Measurements from ENCODE around the gene RAB7A. TPM values are rescaled to one million over a fixed set of nuclear protein-coding genes. Genes with fewer than 3 reads are reported as not detected.

The RAB7A gene
- total RNA-seq, 1 experiment from 2014 or later, result 258 TPM

DNA sequence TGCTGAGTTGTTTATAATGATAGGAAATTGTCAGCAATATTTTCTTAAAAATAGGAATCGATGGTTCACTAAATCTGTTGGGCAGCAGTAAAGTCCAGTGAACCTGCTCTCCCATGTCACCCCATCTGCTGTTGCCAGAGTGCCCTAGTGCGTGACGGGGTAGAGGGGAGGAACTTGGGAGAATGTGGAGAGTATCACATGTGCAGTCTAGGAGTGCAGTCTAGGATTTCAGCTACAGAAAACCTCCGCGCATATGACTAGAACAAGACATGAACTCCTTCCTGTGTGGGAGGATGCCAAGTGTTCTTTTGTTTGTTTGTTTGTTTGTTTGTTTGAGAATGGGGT, 78.8 kb downstream of the RAB7A start:
- H3K27me3 ChIP-seq (replicated peaks; ENCODE audit: insufficient read depth, low read depth, low read length, poor library complexity), result no peaks in the 10 kb centered on the region

DNA sequence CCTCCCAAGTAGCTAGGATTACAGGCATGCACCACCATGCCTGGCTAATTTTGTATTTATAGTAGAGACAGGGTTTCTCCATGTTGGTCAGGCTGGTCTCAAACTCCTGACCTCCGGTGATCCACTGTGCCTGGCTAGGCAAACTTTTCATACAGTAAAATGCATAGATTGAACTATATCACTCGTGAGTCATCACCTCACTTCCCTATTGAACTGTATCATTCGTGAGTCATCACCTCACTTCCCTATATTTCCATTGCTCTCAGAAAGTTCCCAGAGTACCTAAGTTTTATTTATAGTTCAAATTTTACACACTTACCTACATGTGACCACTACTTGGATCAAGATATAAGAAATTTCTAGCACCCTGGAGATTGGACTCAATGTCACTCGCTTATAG, 79.8 kb downstream of the RAB7A start:
- no TSS peak for BruUV-seq (replicated peaks)
- POLR2A ChIA-PET (ENCODE audit: low non-redundant PET), result interaction anchor here (0.6 kb wide), 1 partner anchor 639 kb away, joined by 3 read pairs; no protein-coding TSS in a partner anchor
- Histone ChIP-seq H3K9me3 (ENCODE audit: low read depth, low read length, poor library complexity, severe bottlenecking) (no peaks in the 10 kb centered on the region), H3K27ac (ENCODE audit: low read depth, low read length, poor library complexity, severe bottlenecking) (no peak overlapping the region), H3K27me3 (replicated peaks; ENCODE audit: insufficient read depth, low read depth, low read length, poor library complexity) (no peaks in the 10 kb centered on the region), H3K4me3 (ENCODE audit: low read depth, low read length, poor library complexity, severe bottlenecking) (no peak overlapping the region), H3K36me3 (ENCODE audit: insufficient read depth, low read length, poor library complexity, severe bottlenecking) (peaks cover 31% of the 10 kb centered on the region), H3K4me1 (ENCODE audit: insufficient read depth, low read length, poor library complexity, severe bottlenecking) (no peaks in the 10 kb centered on the region)
- intact Hi-C loops (cut with micrococcal nuclease; ENCODE audit: unreplicated experiment), result loop anchor here (5.0 kb wide), 1 partner anchor 123 kb away; no protein-coding TSS in a partner anchor
- DNase-seq (ENCODE audit: low spot score), result no peak
- CTCF ChIA-PET, result no interaction called here
- TF ChIP-seq, protein P1, sequence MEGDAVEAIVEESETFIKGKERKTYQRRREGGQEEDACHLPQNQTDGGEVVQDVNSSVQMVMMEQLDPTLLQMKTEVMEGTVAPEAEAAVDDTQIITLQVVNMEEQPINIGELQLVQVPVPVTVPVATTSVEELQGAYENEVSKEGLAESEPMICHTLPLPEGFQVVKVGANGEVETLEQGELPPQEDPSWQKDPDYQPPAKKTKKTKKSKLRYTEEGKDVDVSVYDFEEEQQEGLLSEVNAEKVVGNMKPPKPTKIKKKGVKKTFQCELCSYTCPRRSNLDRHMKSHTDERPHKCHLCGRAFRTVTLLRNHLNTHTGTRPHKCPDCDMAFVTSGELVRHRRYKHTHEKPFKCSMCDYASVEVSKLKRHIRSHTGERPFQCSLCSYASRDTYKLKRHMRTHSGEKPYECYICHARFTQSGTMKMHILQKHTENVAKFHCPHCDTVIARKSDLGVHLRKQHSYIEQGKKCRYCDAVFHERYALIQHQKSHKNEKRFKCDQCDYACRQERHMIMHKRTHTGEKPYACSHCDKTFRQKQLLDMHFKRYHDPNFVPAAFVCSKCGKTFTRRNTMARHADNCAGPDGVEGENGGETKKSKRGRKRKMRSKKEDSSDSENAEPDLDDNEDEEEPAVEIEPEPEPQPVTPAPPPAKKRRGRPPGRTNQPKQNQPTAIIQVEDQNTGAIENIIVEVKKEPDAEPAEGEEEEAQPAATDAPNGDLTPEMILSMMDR (conservative IDR thresholded peaks at IDR 0.05; ENCODE audit: low read depth, low read length), result no peak
- no peak for TF ChIP-seq EZH2 (IDR thresholded peaks at IDR 0.05; ENCODE audit: borderline replicate concordance, low read depth, low read length, poor library complexity, severe bottlenecking)

More for the DNA sequence above, 78.8 kb downstream of the RAB7A start:
- Histone ChIP-seq H3K36me3 (ENCODE audit: insufficient read depth, low read length, poor library complexity, severe bottlenecking) (peaks cover 30% of the 10 kb centered on the region), H3K4me1 (ENCODE audit: insufficient read depth, low read length, poor library complexity, severe bottlenecking) (no peaks in the 10 kb centered on the region), H3K27ac (ENCODE audit: low read depth, low read length, poor library complexity, severe bottlenecking) (no peak overlapping the region), H3K4me3 (ENCODE audit: low read depth, low read length, poor library complexity, severe bottlenecking) (no peak overlapping the region), H3K9me3 (ENCODE audit: low read depth, low read length, poor library complexity, severe bottlenecking) (no peaks in the 10 kb centered on the region)
- CTCF ChIA-PET, result interaction anchor here (0.9 kb wide), 1 partner anchor 124 kb away, joined by 3 read pairs; no protein-coding TSS in a partner anchor
- no peak for DNase-seq (ENCODE audit: low spot score)
- BruUV-seq (replicated peaks), result no TSS peak
- POLR2A ChIA-PET (ENCODE audit: low non-redundant PET), result no interaction called here
- no peak for TF ChIP-seq EZH2 (IDR thresholded peaks at IDR 0.05; ENCODE audit: borderline replicate concordance, low read depth, low read length, poor library complexity, severe bottlenecking)
- TF ChIP-seq, protein P1 (conservative IDR thresholded peaks at IDR 0.05; ENCODE audit: low read depth, low read length), result no peak
- intact Hi-C loops (cut with micrococcal nuclease; ENCODE audit: unreplicated experiment), result loop anchor here (5.0 kb wide), 1 partner anchor 122 kb away; no protein-coding TSS in a partner anchor

DNA sequence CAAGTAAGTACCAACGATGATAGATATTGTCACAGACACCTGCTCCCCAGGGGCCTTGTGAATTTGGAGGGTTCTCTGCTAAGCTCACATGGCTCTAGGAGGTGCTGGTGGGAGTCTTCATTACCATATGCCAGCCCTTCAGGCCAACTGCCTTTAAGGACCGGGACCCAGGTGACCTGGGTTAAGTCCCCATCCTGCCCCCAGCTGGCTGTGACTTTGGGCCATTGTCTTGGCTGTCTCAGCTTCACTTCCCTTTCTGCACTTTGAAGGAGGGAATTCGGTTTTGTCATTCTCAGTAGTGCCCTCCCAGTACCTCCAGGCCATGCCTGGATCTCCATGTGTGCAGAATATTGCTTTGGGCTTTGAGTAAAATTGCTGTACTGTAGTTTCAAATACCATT, 80.6 kb downstream of the RAB7A start:
- POLR2A ChIA-PET (ENCODE audit: low non-redundant PET), result no interaction called here
- TF ChIP-seq, protein P1 (conservative IDR thresholded peaks at IDR 0.05; ENCODE audit: low read depth, low read length), result no peak
- TF ChIP-seq EZH2 (IDR thresholded peaks at IDR 0.05; ENCODE audit: borderline replicate concordance, low read depth, low read length, poor library complexity, severe bottlenecking), result no peak
- BruUV-seq (replicated peaks), result no TSS peak
- DNase-seq (ENCODE audit: low spot score), result no peak
- intact Hi-C loops (cut with micrococcal nuclease; ENCODE audit: unreplicated experiment), result loop anchor here (5.0 kb wide), 1 partner anchor 124 kb away; no protein-coding TSS in a partner anchor
- H3K36me3 ChIP-seq (ENCODE audit: insufficient read depth, low read length, poor library complexity, severe bottlenecking), result peaks cover 35% of the 10 kb centered on the region
- H3K27ac ChIP-seq (ENCODE audit: low read depth, low read length, poor library complexity, severe bottlenecking), result no peak overlapping the region
- no peaks in the 10 kb centered on the region for H3K27me3 ChIP-seq (replicated peaks; ENCODE audit: insufficient read depth, low read depth, low read length, poor library complexity)
- H3K9me3 ChIP-seq (ENCODE audit: low read depth, low read length, poor library complexity, severe bottlenecking), result no peaks in the 10 kb centered on the region
- H3K4me1 ChIP-seq (ENCODE audit: insufficient read depth, low read length, poor library complexity, severe bottlenecking), result no peaks in the 10 kb centered on the region
- CTCF ChIA-PET, result no interaction called here
- no peak overlapping the region for H3K4me3 ChIP-seq (ENCODE audit: low read depth, low read length, poor library complexity, severe bottlenecking)
